Measurements from ENCODE around the gene BANP.
"Not testable (repeated sequence)": the region's sequence is repeated elsewhere in the genome, so short reads cannot be mapped to it uniquely, and the experiment has no call there.

GRCh38 chr16:88090377-88091175 lies 139.3 kb downstream of the BANP start:
- TF ChIP-seq CTCF, EZH2 (IDR thresholded peaks at IDR 0.05): not testable (repeated sequence)

Data from neural progenitor cell (in vitro differentiated cells).